ENCODE measurements around the gene SH3RF3.

SH3RF3 gene

DNA sequence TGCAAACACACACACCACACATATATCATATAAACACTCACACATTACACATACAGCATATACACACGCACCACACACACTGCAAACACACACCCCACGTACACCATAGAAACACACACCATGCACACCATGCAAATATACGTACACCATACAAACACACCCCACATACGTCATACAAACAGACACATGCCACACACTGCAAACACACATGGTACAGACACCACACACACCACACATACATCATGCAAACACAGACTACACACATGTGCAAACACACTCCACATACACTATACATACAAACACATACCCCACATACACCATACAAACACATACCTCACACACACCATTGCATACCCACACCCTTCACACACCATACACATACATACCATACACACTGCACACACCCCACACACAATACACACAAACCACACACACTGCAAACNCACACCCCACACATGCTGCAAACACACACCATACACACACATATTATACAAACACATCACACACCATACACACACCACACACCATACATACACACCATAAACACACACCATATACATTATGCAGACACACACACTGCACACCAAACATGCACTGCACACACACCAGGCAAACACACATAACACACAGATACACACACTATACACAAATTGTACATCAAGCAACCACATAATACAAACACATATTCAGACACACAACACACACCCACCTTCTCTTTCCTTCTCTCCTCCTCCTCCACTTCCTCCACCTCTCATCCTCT is 364.4 kb downstream of the SH3RF3 start:
- DNase-seq (ENCODE audit: insufficient read length, low spot score) (no peak), FAIRE-seq (no peak)
- TF ChIP-seq TAF1 (IDR thresholded peaks at IDR 0.05; ENCODE audit: low read depth, low read length) (no peak), SPI1 (IDR thresholded peaks at IDR 0.05; ENCODE audit: low read depth, low read length) (no peak), POLR2A (IDR thresholded peaks at IDR 0.05; ENCODE audit: low read depth, low read length) (no peak), PAX5 (IDR thresholded peaks at IDR 0.05; ENCODE audit: insufficient read depth, low read length, severe bottlenecking) (no peak), POLR2AphosphoS5 (IDR thresholded peaks at IDR 0.05; ENCODE audit: low read depth, low read length) (no peak), POU2F2 (IDR thresholded peaks at IDR 0.05; ENCODE audit: low read depth, low read length) (no peak)

DNA sequence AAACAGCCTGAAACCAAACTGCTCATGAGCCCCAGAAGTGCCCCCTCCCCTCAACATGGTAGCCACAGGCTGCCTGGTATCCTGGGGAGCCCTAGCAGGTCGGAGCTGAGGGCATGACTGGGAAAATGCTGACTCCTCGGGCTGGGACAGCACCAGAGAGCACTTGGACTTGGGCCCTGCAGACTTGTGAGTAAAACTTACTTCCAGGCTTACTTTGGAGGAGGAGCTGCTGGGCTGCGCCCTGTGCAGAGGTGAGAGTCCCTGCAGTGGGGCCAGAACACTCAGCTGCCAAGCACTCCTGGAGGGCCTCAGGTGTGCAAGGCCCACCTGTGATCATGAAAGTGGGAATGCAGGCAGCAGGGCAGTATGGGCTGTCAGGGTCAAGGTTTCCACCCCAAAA is 365.3 kb downstream of the SH3RF3 start:
- no peak for TF ChIP-seq PAX5 (IDR thresholded peaks at IDR 0.05; ENCODE audit: insufficient read depth, low read length, severe bottlenecking)
- TF ChIP-seq TAF1 (IDR thresholded peaks at IDR 0.05; ENCODE audit: low read depth, low read length): no peak
- TF ChIP-seq POLR2A (IDR thresholded peaks at IDR 0.05; ENCODE audit: low read depth, low read length): no peak
- no peak for TF ChIP-seq POLR2AphosphoS5 (IDR thresholded peaks at IDR 0.05; ENCODE audit: low read depth, low read length)
- TF ChIP-seq POU2F2 (IDR thresholded peaks at IDR 0.05; ENCODE audit: low read depth, low read length): no peak
- no peak for FAIRE-seq
- DNase-seq (ENCODE audit: insufficient read length, low spot score): no peak

DNA sequence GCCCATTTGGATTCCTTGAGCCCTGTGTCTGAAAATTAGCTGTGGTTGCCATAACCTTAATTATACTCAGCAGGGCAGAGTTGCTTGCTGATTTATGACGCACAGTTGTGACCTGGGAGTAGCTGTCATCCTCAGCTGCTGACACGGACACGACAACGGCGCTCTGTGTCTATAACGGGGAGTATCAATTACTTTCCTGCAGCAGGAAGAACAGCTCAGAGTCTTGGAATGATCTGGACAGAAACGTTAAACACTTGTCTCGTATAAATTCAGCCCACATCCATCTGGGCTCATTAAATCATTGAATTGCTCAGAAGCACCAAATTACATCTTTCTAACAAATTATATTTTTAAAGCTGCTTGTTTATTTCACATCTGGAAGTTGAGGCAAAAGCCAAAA is 368.5 kb downstream of the SH3RF3 start:
- DNase-seq (ENCODE audit: insufficient read length, low spot score): no peak
- TF ChIP-seq PAX5 (IDR thresholded peaks at IDR 0.05; ENCODE audit: insufficient read depth, low read length, severe bottlenecking) (no peak), POU2F2 (IDR thresholded peaks at IDR 0.05; ENCODE audit: low read depth, low read length) (no peak), POLR2AphosphoS5 (IDR thresholded peaks at IDR 0.05; ENCODE audit: low read depth, low read length) (no peak), POLR2A (IDR thresholded peaks at IDR 0.05; ENCODE audit: low read depth, low read length) (no peak), SPI1 (IDR thresholded peaks at IDR 0.05; ENCODE audit: low read depth, low read length) (no peak), TAF1 (IDR thresholded peaks at IDR 0.05; ENCODE audit: low read depth, low read length) (no peak)
- no peak for FAIRE-seq

DNA sequence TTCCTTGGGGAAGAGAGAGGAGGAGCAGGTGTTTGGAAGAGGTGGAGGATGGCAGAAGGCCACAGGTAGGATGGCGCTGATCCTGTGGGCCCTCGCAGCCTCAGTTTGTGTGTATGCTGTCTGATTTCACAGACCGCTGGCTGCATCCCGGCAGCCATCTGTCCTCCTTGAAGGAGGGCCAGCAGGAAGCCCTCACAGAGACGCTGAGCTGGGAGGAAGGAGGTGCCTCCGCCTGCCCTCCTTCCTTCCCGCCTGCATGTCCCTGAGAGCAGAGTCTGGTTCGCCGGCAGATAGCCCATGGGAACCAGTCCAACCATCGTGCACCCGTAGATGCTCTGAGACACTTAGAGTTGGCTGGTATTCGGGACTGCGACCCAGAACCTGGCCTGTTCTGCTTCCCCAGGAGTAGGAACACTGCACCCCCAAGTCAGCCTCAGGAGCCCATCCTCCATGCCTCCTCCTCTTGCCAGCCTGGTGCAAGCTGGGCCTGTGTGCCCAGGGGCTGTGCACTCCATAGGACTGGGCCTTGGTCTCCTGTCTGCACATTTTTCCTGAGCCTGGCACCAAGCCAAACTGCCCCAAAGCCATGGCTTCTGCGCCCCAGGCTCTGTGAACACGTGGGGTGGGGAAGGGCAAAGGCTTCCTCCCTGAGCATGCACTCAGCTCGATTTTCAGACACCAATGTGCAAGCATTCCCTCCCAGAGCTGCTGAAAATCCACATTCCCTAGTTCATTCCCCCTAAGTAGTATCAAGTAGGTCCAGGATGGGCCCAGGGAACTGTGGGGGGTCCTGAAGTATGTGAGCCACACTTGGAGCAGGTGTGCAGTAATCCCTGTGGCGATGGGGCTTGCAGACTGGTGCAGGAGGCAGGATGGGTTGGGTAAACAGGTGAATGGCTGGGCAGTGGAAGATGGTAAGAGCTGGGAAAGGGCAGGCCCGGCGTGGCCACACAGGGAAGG is 369.2 kb downstream of the SH3RF3 start:
- TF ChIP-seq POU2F2 (IDR thresholded peaks at IDR 0.05; ENCODE audit: low read depth, low read length): no peak
- DNase-seq (ENCODE audit: insufficient read length, low spot score) (no peak), FAIRE-seq (no peak)

DNA sequence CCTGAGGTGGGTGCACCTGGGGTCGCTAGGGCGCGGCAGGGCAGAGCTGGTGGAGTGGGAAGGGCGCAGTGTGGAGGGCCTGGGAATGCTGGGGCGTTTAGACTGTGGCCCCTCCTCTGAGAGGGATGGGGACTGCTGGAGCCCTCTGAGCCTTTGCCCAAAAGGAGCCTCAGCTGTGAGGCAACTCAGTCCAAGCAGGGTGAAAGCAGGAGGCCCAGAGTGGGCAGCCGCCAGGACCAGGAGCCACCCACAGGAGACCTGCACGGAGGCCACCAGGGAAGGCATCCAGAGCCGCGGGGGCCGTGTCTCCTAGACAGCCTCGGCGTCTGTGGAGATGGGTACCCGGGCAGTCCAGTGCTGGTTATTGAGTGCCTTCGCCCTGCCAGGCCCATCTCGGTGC is 369.9 kb downstream of the SH3RF3 start:
- no peak for DNase-seq (ENCODE audit: insufficient read length, low spot score)
- no peak for FAIRE-seq
- no peak for TF ChIP-seq POU2F2 (IDR thresholded peaks at IDR 0.05; ENCODE audit: low read depth, low read length)
- no peak for TF ChIP-seq SPI1 (IDR thresholded peaks at IDR 0.05; ENCODE audit: low read depth, low read length)
- no peak for TF ChIP-seq POLR2AphosphoS5 (IDR thresholded peaks at IDR 0.05; ENCODE audit: low read depth, low read length)
- TF ChIP-seq PAX5 (IDR thresholded peaks at IDR 0.05; ENCODE audit: insufficient read depth, low read length, severe bottlenecking): no peak
- no peak for TF ChIP-seq TAF1 (IDR thresholded peaks at IDR 0.05; ENCODE audit: low read depth, low read length)
- no peak for TF ChIP-seq POLR2A (IDR thresholded peaks at IDR 0.05; ENCODE audit: low read depth, low read length)

DNA sequence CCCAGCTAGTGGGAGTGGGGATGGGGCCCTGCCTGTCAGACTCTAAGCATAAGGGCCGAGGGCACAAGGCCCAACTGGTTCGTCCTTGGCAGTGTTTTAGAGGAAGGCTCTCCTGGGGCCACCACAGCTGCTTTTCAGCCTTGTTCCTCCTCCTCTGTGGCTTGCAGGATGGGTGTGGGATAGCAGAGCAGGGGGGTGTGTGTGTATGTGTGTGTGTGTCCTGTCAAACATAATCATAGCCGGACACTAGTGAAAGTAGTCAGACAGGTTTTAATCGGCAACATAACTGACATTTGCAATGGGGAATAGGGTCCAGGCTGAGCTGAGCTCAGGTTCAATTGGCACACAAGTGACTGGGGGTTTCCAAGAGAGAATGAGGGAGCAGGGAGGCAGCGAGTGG is 370.6 kb downstream of the SH3RF3 start:
- no peak for DNase-seq (ENCODE audit: insufficient read length, low spot score)

DNA sequence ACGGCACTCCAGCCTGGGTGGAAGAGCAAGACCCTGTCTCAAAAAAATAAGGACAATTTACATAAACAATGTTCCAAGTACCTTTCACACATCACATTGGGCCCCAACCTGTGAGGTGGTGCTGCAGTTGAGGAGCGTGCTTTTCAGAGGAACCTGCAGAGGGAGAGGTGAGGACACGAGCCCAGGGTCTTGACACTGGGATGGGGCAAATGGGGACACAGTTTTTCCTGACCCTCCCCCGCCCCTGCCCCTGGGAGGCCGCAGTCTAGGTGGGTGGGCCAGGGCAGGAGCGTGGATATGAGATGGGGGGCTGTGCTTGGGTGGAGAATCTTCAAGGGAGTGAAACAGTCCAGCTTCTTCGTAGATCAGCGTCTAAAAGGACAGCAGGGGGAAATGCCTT is 371.9 kb downstream of the SH3RF3 start:
- no peak for TF ChIP-seq POU2F2 (IDR thresholded peaks at IDR 0.05; ENCODE audit: low read depth, low read length)
- no peak for TF ChIP-seq PAX5 (IDR thresholded peaks at IDR 0.05; ENCODE audit: insufficient read depth, low read length, severe bottlenecking)
- TF ChIP-seq POLR2A (IDR thresholded peaks at IDR 0.05; ENCODE audit: low read depth, low read length): no peak
- TF ChIP-seq TAF1 (IDR thresholded peaks at IDR 0.05; ENCODE audit: low read depth, low read length): no peak
- no peak for TF ChIP-seq SPI1 (IDR thresholded peaks at IDR 0.05; ENCODE audit: low read depth, low read length)
- no peak for TF ChIP-seq POLR2AphosphoS5 (IDR thresholded peaks at IDR 0.05; ENCODE audit: low read depth, low read length)
- DNase-seq (ENCODE audit: insufficient read length, low spot score) (no peak), FAIRE-seq (no peak)

More for the DNA sequence above, 370.6 kb downstream of the SH3RF3 start:
- TF ChIP-seq POLR2AphosphoS5 (IDR thresholded peaks at IDR 0.05; ENCODE audit: low read depth, low read length) (no peak), SPI1 (IDR thresholded peaks at IDR 0.05; ENCODE audit: low read depth, low read length) (no peak), POU2F2 (IDR thresholded peaks at IDR 0.05; ENCODE audit: low read depth, low read length) (no peak), TAF1 (IDR thresholded peaks at IDR 0.05; ENCODE audit: low read depth, low read length) (no peak), PAX5 (IDR thresholded peaks at IDR 0.05; ENCODE audit: insufficient read depth, low read length, severe bottlenecking) (no peak), POLR2A (IDR thresholded peaks at IDR 0.05; ENCODE audit: low read depth, low read length) (no peak)
- FAIRE-seq: no peak

DNA sequence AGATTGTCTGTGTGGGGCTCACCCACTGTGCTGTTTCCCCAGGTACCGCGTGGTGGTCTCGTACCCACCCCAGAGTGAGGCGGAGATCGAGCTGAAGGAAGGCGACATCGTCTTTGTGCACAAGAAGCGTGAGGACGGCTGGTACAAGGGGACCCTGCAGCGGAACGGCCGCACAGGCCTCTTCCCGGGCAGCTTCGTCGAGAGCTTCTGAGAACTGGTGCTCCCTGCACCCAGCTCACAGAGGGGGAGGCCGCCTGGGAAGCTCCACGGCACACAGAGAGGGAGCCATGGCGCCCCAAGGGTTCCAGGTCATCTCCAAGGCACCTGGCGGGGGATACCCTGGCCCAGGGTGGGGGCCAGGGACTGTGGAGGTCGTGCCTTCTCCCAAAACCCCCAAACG is 372.5 kb downstream of the SH3RF3 start:
- no peak for FAIRE-seq
- DNase-seq (ENCODE audit: insufficient read length, low spot score): no peak
- no peak for TF ChIP-seq POU2F2 (IDR thresholded peaks at IDR 0.05; ENCODE audit: low read depth, low read length)
- no peak for TF ChIP-seq PAX5 (IDR thresholded peaks at IDR 0.05; ENCODE audit: insufficient read depth, low read length, severe bottlenecking)
- no peak for TF ChIP-seq POLR2AphosphoS5 (IDR thresholded peaks at IDR 0.05; ENCODE audit: low read depth, low read length)
- TF ChIP-seq TAF1 (IDR thresholded peaks at IDR 0.05; ENCODE audit: low read depth, low read length): no peak
- TF ChIP-seq SPI1 (IDR thresholded peaks at IDR 0.05; ENCODE audit: low read depth, low read length): no peak
- no peak for TF ChIP-seq POLR2A (IDR thresholded peaks at IDR 0.05; ENCODE audit: low read depth, low read length)

DNA sequence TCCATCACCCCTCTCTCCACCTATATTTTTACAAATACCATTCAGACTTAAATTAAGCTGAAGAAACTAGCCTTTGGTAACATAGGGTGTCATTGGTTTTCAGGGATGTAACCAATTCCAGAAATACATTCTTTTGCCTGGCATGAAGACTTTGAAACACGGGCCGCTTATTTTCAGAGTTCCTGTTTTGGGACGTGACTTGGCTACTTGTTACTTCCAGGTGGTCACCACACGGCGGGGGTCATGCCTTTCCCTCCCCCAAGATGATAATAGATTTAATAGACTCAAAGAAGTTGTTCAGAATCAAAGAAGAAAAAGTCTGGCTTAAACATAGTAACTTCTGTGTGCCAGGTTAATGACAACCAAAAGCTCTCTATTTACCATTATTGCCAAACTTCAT is 374.2 kb downstream of the SH3RF3 start:
- FAIRE-seq: no peak
- no peak for DNase-seq (ENCODE audit: insufficient read length, low spot score)
- TF ChIP-seq POU2F2 (IDR thresholded peaks at IDR 0.05; ENCODE audit: low read depth, low read length): no peak
- no peak for TF ChIP-seq TAF1 (IDR thresholded peaks at IDR 0.05; ENCODE audit: low read depth, low read length)
- no peak for TF ChIP-seq POLR2AphosphoS5 (IDR thresholded peaks at IDR 0.05; ENCODE audit: low read depth, low read length)
- no peak for TF ChIP-seq POLR2A (IDR thresholded peaks at IDR 0.05; ENCODE audit: low read depth, low read length)
- no peak for TF ChIP-seq SPI1 (IDR thresholded peaks at IDR 0.05; ENCODE audit: low read depth, low read length)
- no peak for TF ChIP-seq PAX5 (IDR thresholded peaks at IDR 0.05; ENCODE audit: insufficient read depth, low read length, severe bottlenecking)
